Measurements from ENCODE around the gene TDO2. TPM values are rescaled to one million over a fixed set of nuclear protein-coding genes. Genes with fewer than 3 reads are reported as not detected.

TDO2 gene
- total RNA-seq = not detected

GRCh38 chr4:155903453-155903852, at the start of gene TDO2:
TDO2 (plus strand) TSS chr4:155903696; CDS start chr4:155903759, 63 bp downstream.
- intact Hi-C loops (cut with DNase I; ENCODE audit: low total_unique reads) = no loop called here
- TF ChIP-seq CTCF (IDR thresholded peaks at IDR 0.05) = no peak
- no peak for TF ChIP-seq POLR2A (IDR thresholded peaks at IDR 0.05)
- TF ChIP-seq POLR2AphosphoS5 (IDR thresholded peaks at IDR 0.05) = no peak
- Histone ChIP-seq H3K27ac (no peak within 1 kb of the TSS), H3K36me3 (no peaks in the 10 kb centered on the region), H3K9me3 (no peaks in the 10 kb centered on the region), H3K4me3 (no peak within 1 kb of the TSS), H3K4me1 (no peaks in the 10 kb centered on the region), H3K27me3 (no peaks in the 10 kb centered on the region)
- DNase-seq (ENCODE audit: low spot score in 2 of 2) = no peak

DNA sequence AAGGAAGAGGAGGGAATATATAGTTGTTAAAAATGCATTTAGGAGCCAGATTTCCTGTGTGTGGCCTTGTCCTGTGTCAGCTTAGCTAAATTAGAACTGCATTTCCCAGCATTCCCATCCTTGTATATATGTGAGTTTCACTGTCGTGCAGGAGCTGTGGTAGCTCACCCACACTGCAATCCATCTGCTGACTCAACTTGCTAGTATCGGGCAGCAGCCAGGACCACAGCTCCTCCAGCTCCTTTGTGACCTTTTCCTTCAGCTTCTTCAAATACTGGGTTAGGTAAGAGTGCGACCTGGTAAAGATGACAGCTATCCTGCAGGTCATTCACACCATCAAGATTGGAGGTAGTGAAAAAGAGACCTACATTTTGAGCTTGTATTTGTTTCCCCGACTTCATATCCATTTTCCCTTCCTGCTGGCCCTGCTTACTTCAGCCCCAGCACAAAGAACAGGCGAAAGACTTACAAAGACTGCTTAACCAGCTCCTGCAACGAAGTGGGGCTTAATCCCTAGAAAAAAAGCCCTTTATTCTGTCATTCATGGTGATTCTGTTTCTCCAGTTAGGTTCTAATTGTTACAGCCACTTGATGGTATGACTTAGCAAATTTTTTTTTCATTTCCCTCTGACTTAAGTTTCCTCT, 48.8 kb upstream of the TDO2 start:
- TF ChIP-seq CTCF (IDR thresholded peaks at IDR 0.05) (no peak), POLR2AphosphoS5 (IDR thresholded peaks at IDR 0.05) (no peak), POLR2A (IDR thresholded peaks at IDR 0.05) (no peak)
- Histone ChIP-seq H3K9me3 (no peaks in the 10 kb centered on the region), H3K36me3 (no peaks in the 10 kb centered on the region), H3K27ac (no peak overlapping the region), H3K27me3 (no peaks in the 10 kb centered on the region), H3K4me3 (no peak overlapping the region), H3K4me1 (no peaks in the 10 kb centered on the region)
- intact Hi-C loops (cut with DNase I; ENCODE audit: low total_unique reads) = no loop called here
- no peak for DNase-seq (ENCODE audit: low spot score in 2 of 2)

DNA sequence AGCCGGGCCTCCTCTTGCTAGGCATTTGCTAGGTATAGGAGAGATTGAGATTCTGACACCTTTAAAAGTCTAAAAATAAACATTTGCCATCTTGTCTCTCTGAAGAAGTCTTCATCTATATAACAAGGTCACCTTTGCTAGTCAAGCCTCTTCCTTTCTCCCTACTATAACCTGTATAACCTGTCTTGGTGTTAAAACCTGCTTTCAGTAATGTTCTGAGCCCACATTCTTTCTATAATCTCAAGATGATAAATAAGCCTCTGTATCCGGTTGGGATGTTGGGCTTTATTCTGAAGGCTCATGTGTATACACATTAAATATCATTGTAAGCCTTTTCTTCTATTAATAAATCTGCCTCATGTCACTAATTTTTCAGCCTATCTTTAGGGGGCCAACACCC, 47.6 kb upstream of the TDO2 start:
- TF ChIP-seq CTCF (IDR thresholded peaks at IDR 0.05) (no peak), POLR2A (IDR thresholded peaks at IDR 0.05) (no peak), POLR2AphosphoS5 (IDR thresholded peaks at IDR 0.05) (no peak)
- Histone ChIP-seq H3K36me3 (no peaks in the 10 kb centered on the region), H3K9me3 (no peaks in the 10 kb centered on the region), H3K4me3 (no peak overlapping the region), H3K4me1 (no peaks in the 10 kb centered on the region), H3K27ac (no peak overlapping the region), H3K27me3 (no peaks in the 10 kb centered on the region)
- DNase-seq (ENCODE audit: low spot score in 2 of 2) = no peak
- intact Hi-C loops (cut with DNase I; ENCODE audit: low total_unique reads) = no loop called here

DNA sequence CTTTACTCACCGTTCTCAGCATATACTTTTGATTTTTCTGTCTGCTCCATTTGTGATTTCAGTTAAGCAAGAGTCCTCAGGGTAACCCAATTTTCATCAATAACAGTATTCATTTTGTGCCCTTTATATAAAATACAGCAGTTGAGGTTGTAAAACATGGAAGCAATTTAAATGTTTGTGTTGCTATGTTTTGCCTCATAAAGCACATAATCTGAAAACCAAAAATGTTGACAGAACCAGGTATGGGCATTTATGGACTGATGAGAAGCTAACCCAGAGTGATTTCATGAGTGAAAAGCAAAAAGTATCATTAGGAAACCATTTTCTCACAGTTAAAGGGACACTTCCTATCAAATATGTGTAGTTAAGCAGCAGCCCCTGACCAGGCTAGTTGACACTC, 37.3 kb upstream of the TDO2 start, which contains the start of gene ASIC5:
Gene ASIC5, minus strand, starts transcription at position 101 of the 400 bp plus-strand sequence. Its CDS starts 51 bp downstream, at position 50.
- Histone ChIP-seq H3K9me3 (peaks cover 0 to 11% of the 10 kb centered on the region in 2 donors), H3K4me3 (no peak within 1 kb of the TSS), H3K4me1 (no peaks in the 10 kb centered on the region), H3K27ac (no peak within 1 kb of the TSS), H3K36me3 (no peaks in the 10 kb centered on the region), H3K27me3 (no peaks in the 10 kb centered on the region)
- no peak for TF ChIP-seq POLR2AphosphoS5 (IDR thresholded peaks at IDR 0.05)
- TF ChIP-seq POLR2A (IDR thresholded peaks at IDR 0.05) = no peak
- TF ChIP-seq CTCF (IDR thresholded peaks at IDR 0.05) = no peak
- DNase-seq (ENCODE audit: low spot score in 2 of 2) = no peak
- intact Hi-C loops (cut with DNase I; ENCODE audit: low total_unique reads) = no loop called here

GRCh38 chr4:155875878-155876277, 27.6 kb upstream of the TDO2 start:
- DNase-seq (ENCODE audit: low spot score in 2 of 2) = no peak
- H3K27me3 ChIP-seq = no peaks in the 10 kb centered on the region
- no peaks in the 10 kb centered on the region for H3K4me1 ChIP-seq

More at GRCh38 chr4:155875878-155876277, 27.6 kb upstream of the TDO2 start:
- H3K4me3 ChIP-seq = no peak overlapping the region
- H3K27ac ChIP-seq = no peak overlapping the region
- H3K36me3 ChIP-seq = no peaks in the 10 kb centered on the region
- TF ChIP-seq POLR2AphosphoS5 (IDR thresholded peaks at IDR 0.05) = no peak
- TF ChIP-seq CTCF (IDR thresholded peaks at IDR 0.05) = no peak
- H3K9me3 ChIP-seq = peaks cover 4% of the 10 kb centered on the region in 2 donors
- intact Hi-C loops (cut with DNase I; ENCODE audit: low total_unique reads) = no loop called here

Data from breast epithelium (tissue), 4 donors.